Measurements from ENCODE around the gene ASTN2. TPM values are rescaled to one million over a fixed set of nuclear protein-coding genes. Genes with fewer than 3 reads are reported as not detected.

ASTN2 gene
- total and polyA plus RNA-seq, 9 of the 15 experiments (the other 6 are each of a cell fraction or from before 2014, with no cell fraction given): 0.56 to 3.5 (median 1.9) TPM

DNA sequence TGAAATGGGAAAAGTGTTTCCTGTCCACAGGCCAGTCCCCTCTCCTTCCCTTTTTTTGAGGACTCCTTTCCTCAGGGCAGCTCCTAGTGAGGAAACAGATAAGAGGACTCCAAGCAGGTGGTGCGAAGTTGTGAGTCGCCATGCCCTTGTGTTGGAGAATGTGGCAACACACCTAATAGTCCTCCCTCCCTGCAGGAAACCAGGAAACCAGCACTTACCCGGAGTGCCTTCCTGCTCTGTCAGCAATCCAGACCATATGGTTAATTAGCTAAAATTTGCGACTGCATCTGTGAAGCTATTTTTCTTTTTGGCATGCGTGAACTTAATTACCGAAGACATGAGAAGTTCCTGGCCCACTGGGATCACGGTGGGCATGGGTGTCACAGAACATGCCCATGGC is 657.8 kb downstream of the ASTN2 start:
- H3K4me3 ChIP-seq: no peak overlapping the region
- no peaks in the 10 kb centered on the region for H3K9me3 ChIP-seq (replicated peaks; ENCODE audit: control insufficient read depth, insufficient read depth, low read depth, low read length)
- no peaks in the 10 kb centered on the region for H3K36me3 ChIP-seq (ENCODE audit: control insufficient read depth, insufficient read depth, low read length)
- H3K27ac ChIP-seq (ENCODE audit: extremely low read depth, low read depth, low read length): no peak overlapping the region
- FAIRE-seq (no peak), ATAC-seq (no peak), DNase-seq (ENCODE audit: extremely low read depth in 1 of 4, low spot score in 3 of 4) (no peak)
- in situ Hi-C loops (cut with MboI) (no loop called here), intact Hi-C loops (cut with micrococcal nuclease) (no loop called here)
- H3K4me2 ChIP-seq (ENCODE audit: insufficient read depth, low read length): no peak overlapping the region
- H3K4me1 ChIP-seq (replicated peaks in 1 of 2; ENCODE audit: control insufficient read depth in 2 of 2, insufficient read depth in 2 of 2, low read length in 2 of 2): no peaks in the 10 kb centered on the region
- BruUV-seq (replicated peaks): no TSS peak
- H3K9ac ChIP-seq (ENCODE audit: insufficient read depth in 1 of 2, low read depth in 2 of 2, low read length in 2 of 2): no peak overlapping the region
- H3K9me1 ChIP-seq (ENCODE audit: control insufficient read depth, insufficient read depth, low read length): no peaks in the 10 kb centered on the region
- no peaks in the 10 kb centered on the region for H3K79me2 ChIP-seq (ENCODE audit: control insufficient read depth, insufficient read depth, low read length)
- H4K20me1 ChIP-seq (replicated peaks; ENCODE audit: control insufficient read depth, insufficient read depth, low read length): no peaks in the 10 kb centered on the region
- 0% methylated on average over 7 of the region's 7 CpGs for WGBS (ENCODE audit: insufficient coverage, low coverage, missing lambda C conversion rate)
- no peak overlapping the region for H2AFZ ChIP-seq (ENCODE audit: low read depth, low read length)
- POLR2A ChIA-PET: no interaction called here
- H3K27me3 ChIP-seq (ENCODE audit: control insufficient read depth in 2 of 2, insufficient read depth in 2 of 2, low read length in 2 of 2): no peaks in the 10 kb centered on the region
- TF ChIP-seq ARID2 (IDR thresholded peaks at IDR 0.05) (no peak), ZC3H8 (IDR thresholded peaks at IDR 0.05) (no peak), SRSF9 (IDR thresholded peaks at IDR 0.05; ENCODE audit: borderline replicate concordance, low read depth, low read length) (no peak)
- TF ChIP-seq, protein P1, sequence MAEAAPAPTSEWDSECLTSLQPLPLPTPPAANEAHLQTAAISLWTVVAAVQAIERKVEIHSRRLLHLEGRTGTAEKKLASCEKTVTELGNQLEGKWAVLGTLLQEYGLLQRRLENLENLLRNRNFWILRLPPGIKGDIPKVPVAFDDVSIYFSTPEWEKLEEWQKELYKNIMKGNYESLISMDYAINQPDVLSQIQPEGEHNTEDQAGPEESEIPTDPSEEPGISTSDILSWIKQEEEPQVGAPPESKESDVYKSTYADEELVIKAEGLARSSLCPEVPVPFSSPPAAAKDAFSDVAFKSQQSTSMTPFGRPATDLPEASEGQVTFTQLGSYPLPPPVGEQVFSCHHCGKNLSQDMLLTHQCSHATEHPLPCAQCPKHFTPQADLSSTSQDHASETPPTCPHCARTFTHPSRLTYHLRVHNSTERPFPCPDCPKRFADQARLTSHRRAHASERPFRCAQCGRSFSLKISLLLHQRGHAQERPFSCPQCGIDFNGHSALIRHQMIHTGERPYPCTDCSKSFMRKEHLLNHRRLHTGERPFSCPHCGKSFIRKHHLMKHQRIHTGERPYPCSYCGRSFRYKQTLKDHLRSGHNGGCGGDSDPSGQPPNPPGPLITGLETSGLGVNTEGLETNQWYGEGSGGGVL (CRISPR knock-in tag; IDR thresholded peaks at IDR 0.05): no peak
- TF ChIP-seq, protein P2, sequence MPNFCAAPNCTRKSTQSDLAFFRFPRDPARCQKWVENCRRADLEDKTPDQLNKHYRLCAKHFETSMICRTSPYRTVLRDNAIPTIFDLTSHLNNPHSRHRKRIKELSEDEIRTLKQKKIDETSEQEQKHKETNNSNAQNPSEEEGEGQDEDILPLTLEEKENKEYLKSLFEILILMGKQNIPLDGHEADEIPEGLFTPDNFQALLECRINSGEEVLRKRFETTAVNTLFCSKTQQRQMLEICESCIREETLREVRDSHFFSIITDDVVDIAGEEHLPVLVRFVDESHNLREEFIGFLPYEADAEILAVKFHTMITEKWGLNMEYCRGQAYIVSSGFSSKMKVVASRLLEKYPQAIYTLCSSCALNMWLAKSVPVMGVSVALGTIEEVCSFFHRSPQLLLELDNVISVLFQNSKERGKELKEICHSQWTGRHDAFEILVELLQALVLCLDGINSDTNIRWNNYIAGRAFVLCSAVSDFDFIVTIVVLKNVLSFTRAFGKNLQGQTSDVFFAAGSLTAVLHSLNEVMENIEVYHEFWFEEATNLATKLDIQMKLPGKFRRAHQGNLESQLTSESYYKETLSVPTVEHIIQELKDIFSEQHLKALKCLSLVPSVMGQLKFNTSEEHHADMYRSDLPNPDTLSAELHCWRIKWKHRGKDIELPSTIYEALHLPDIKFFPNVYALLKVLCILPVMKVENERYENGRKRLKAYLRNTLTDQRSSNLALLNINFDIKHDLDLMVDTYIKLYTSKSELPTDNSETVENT (CRISPR knock-in tag; IDR thresholded peaks at IDR 0.05): no peak
- TF ChIP-seq, protein P3, sequence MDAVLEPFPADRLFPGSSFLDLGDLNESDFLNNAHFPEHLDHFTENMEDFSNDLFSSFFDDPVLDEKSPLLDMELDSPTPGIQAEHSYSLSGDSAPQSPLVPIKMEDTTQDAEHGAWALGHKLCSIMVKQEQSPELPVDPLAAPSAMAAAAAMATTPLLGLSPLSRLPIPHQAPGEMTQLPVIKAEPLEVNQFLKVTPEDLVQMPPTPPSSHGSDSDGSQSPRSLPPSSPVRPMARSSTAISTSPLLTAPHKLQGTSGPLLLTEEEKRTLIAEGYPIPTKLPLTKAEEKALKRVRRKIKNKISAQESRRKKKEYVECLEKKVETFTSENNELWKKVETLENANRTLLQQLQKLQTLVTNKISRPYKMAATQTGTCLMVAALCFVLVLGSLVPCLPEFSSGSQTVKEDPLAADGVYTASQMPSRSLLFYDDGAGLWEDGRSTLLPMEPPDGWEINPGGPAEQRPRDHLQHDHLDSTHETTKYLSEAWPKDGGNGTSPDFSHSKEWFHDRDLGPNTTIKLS (IDR thresholded peaks at IDR 0.05; ENCODE audit: borderline replicate concordance, low read depth): no peak
- TF ChIP-seq, protein P4, sequence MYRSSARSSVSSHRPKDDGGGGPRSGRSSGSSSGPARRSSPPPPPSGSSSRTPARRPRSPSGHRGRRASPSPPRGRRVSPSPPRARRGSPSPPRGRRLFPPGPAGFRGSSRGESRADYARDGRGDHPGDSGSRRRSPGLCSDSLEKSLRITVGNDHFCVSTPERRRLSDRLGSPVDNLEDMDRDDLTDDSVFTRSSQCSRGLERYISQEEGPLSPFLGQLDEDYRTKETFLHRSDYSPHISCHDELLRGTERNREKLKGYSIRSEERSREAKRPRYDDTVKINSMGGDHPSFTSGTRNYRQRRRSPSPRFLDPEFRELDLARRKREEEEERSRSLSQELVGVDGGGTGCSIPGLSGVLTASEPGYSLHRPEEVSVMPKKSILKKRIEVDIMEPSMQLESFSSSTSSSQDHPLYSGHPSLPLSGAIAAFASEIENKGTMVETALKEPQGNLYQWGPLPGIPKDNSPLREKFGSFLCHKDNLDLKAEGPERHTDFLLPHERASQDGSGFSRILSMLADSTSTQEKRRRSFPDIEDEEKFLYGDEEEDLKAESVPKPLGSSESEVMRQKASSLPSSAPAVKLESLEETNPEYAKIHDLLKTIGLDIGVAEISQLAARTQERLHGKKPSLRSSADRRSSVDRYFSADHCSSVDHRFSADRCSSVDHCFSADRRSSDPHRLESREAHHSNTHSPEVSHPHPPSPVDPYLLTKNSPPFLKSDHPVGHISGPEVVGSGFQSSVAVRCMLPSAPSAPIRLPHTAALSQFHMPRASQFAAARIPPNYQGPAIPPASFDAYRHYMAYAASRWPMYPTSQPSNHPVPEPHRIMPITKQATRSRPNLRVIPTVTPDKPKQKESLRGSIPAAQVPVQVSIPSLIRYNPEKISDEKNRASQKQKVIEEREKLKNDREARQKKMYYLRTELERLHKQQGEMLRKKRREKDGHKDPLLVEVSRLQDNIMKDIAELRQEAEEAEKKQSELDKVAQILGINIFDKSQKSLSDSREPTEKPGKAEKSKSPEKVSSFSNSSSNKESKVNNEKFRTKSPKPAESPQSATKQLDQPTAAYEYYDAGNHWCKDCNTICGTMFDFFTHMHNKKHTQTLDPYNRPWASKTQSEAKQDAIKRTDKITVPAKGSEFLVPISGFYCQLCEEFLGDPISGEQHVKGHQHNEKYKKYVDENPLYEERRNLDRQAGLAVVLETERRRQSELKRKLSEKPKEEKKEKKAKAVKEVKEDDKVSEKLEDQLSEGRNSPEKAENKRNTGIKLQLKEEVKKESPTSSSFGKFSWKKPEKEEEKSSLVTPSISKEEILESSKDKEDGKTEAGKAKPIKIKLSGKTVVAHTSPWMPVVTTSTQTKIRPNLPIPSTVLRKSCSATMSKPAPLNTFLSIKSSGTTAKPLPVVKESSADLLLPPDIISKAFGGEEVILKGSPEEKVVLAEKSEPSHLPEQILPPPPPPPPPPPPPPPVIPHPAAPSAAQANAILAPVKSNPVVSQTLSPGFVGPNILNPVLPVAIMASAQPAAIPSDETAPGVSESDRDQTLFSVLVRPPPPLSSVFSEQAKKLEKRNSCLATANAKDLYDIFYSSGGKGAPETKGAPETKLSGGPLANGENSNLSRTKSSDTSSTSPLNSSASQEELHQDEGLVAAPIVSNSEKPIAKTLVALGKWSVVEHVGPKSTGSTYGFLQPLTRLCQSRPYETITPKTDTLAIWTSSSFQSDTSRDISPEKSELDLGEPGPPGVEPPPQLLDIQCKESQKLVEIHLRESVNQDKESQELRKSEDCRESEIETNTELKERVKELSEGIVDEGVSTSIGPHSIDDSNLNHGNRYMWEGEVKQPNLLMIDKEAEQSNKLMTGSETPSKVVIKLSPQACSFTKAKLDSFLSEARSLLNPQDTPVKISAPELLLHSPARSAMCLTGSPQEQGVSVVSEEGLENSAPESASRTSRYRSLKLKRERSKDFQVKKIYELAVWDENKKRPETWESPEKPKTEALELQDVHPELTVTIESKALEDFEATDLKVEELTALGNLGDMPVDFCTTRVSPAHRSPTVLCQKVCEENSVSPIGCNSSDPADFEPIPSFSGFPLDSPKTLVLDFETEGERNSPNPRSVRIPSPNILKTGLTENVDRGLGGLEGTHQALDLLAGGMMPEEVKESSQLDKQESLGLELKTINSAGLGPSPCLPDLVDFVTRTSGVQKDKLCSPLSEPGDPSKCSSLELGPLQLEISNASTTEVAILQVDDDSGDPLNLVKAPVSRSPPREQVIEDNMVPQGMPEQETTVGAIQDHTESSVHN (IDR thresholded peaks at IDR 0.05; ENCODE audit: borderline replicate concordance in 1 of 2, low read depth in 1 of 2): no peak
- CTCF ChIA-PET (ENCODE audit: low intra/inter-chr PET ratio): no interaction called here

All from K562 (cell line).